IMR-90 (cell line): ENCODE results near the gene SERPINA5.

ENCODE experiments used
- NFE2L2 ChIP-seq: fragments of 150-350 bp; IDR thresholded peaks from 2 replicates; pipeline ENCODE4 v1.6.1; 2016; ENCODE audit warnings: low read depth, mild to moderate bottlenecking, low read length
- RAD21 ChIP-seq: IDR thresholded peaks from 2 replicates; pipeline ENCODE4 v1.6.1; 2012; ENCODE audit warnings: low read length, improper control_type of control experiment
- TF ChIP-seq, protein P1 (sequence below): conservative IDR thresholded peaks from 2 replicates; pipeline ENCODE4 v1.5.1; 2012; ENCODE audit warnings: mild to moderate bottlenecking, low read depth, low read length, improper control_type of control experiment

DNA sequence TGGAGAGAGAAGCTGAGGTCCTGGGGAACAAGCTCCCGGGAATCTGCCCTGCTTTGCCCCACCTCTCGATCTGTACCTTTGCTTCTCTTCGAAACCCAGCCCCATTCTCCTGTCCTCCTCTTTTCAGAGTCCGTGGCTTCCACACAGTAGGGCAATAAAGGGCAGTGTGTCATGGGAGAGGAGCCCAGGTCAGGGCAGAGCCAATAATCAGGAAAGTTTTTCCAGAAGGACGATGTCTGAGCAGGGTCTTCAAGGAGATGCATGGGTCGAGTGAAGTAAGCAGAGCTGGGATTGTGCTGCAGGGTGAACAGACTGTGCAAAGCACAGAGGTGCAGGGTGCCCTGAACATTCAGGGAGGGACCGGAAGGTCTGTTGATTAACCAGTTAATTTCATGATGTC is 42.0 kb upstream of the SERPINA5 start:
- TF ChIP-seq, protein P1, sequence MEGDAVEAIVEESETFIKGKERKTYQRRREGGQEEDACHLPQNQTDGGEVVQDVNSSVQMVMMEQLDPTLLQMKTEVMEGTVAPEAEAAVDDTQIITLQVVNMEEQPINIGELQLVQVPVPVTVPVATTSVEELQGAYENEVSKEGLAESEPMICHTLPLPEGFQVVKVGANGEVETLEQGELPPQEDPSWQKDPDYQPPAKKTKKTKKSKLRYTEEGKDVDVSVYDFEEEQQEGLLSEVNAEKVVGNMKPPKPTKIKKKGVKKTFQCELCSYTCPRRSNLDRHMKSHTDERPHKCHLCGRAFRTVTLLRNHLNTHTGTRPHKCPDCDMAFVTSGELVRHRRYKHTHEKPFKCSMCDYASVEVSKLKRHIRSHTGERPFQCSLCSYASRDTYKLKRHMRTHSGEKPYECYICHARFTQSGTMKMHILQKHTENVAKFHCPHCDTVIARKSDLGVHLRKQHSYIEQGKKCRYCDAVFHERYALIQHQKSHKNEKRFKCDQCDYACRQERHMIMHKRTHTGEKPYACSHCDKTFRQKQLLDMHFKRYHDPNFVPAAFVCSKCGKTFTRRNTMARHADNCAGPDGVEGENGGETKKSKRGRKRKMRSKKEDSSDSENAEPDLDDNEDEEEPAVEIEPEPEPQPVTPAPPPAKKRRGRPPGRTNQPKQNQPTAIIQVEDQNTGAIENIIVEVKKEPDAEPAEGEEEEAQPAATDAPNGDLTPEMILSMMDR, result no peak
- no peak for TF ChIP-seq RAD21
- TF ChIP-seq NFE2L2, result no peak
